EH (cell line): ENCODE results near the gene ZFYVE26.
A peak's percentile ranks its signal among the peaks of the same experiment; 100 is the strongest.
"Not testable (repeated sequence)": the region's sequence is repeated elsewhere in the genome, so short reads cannot be mapped to it uniquely, and the experiment has no call there.

Experiments
- DNase-seq: peaks from one replicate; pipeline ENCODE4 v3.0.0-alpha.2; 2015; ENCODE audit warnings: low read depth

The ZFYVE26 gene

DNA sequence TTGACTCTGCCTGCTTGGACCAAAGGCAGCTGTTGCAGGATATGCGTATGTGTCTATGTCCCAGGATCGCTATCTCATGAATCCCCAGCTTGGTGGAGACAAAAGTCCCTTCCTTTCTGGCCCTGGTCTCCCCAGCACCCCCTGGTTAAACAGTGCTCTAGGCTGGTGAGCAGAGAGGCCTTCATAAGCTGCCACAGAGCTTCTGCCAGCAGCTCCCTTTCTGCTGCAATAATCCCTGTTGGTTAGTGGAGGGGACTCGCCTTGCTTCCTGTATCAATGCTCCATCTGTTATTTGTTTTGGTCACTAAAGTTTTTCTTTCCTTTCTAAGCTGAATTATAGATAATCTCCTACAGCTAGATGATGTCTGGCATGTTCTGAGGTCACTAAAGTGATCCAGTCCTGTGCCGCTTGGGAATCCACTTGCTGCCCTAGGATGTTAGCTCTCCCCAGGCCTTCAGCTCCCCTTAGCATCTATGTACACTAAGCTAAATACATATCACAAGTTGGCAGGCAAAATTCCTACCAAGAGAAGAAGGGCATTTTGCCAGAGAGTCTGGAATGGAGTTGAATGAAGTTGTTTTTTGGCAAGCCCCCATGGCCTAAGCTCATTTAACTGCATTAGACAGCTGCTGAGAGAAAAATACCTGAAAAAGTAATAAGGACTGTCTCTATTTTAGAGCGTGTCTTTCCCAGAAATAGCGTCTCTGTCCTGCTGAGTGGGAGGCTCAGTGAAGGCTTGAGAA is 66.9 kb downstream of the ZFYVE26 start:
- DNase-seq: no peak

- no peak for DNase-seq
Observed at GRCh38 chr14:67748312-67748711, 68.1 kb downstream of the ZFYVE26 start.

- DNase-seq: no peak
Observed at GRCh38 chr14:67746927-67747326, 69.5 kb downstream of the ZFYVE26 start.

GRCh38 chr14:67744046-67744445 is 72.3 kb downstream of the ZFYVE26 start:
- no peak for DNase-seq

DNA sequence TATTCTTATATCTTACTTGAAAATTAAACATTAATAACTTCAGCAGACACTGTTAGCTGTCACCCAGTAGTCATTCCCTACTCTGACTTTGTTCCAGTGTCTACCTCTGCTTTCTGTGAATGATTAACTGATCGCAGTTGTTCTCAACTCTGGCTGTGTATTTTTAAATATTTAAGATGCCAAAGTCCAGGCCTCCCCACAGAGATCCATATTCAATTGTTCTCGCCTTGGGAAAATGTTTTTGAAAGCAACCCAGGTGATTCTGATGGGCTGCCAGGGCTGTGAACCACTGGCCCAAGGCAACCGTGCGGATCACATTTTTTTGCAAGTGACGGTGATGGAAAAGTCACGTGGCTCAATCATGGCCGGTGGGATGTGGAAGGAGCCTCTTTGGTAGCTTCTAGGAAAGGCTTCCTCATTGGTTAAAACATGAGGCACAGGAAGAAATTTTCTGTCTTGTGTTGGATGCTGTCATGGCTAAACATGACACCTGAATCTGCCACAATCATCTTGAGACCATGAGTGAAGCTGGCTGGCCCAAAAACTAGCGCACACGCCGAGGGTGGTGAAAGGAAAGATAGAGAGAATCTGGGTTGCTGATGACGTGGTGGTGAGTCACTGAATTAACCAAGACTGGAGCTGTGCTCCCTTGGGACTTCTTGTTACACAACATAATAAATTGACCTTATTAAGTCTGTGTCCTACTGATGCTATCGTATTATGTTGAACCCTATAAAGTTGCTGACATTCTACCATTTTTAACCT is 77.5 kb downstream of the ZFYVE26 start:
- DNase-seq: peak; percentile 90

DNA sequence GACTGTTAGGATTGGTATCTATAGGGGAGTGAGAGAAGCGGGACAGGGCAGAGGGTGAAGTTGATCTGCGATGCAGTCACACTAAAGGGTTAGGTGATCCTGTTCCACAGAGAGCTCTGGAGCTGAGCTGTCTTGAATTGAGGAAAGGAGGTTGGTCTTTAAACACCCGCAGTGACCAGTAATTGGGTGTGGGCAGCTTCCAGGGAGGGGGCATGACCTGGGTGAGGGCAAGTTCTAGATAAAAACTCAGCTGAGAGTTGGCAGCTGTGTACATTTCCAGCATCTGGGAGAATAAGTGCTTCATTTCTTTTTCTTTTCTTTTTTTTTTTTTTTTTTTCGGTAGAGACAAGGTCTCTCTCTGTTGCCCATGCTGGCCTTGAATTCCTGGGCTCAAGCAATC is 79.6 kb downstream of the ZFYVE26 start:
- no peak for DNase-seq

GRCh38 chr14:67735336-67736147 is 80.8 kb downstream of the ZFYVE26 start:
- no peak for DNase-seq

DNA sequence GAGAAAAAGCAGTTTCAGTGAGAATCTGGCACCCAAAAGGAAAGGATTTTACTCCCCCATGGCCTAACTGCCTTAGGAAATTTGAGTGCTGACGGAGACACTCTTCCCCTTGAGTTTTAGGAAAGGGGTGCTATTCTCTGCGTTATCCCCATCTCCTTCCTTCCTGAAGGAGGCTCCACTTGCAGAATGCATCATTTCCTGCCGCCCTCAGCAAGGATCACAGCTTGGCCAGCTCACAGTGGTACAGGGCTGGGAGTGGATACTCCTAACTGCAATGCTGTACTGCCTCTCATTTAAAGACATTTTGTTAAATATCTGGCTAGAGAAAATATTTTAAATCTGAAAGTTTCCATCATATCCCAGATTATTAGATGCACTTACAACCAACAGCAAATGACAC is 81.7 kb downstream of the ZFYVE26 start:
- peak; percentile 9 for DNase-seq

- DNase-seq: no peak
Observed at GRCh38 chr14:67733616-67734015, 82.8 kb downstream of the ZFYVE26 start.

GRCh38 chr14:67729072-67729885 is 87.1 kb downstream of the ZFYVE26 start:
- no peak for DNase-seq

DNA sequence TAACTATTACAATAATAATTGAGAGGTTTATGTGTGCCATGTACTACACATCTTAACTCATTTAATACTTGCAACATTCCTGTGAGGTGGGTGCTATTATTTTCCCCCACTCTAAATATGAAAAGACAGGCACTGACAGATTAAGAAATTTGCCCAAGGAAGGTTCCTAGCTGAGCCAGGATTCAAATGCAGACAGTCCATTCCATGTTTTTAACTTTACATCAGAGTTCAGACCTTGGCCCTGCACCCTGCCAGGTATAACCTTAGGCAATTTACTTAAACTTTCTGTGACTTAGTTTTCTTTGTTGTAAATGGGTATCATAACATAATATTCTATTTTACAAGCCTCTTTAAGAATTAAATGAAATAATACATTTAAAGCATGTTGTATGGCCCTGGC is 88.1 kb downstream of the ZFYVE26 start:
- no peak for DNase-seq

- no peak for DNase-seq
Observed at GRCh38 chr14:67727361-67727760, 89.0 kb downstream of the ZFYVE26 start.

GRCh38 chr14:67725171-67725570 is 91.2 kb downstream of the ZFYVE26 start:
- no peak for DNase-seq

DNA sequence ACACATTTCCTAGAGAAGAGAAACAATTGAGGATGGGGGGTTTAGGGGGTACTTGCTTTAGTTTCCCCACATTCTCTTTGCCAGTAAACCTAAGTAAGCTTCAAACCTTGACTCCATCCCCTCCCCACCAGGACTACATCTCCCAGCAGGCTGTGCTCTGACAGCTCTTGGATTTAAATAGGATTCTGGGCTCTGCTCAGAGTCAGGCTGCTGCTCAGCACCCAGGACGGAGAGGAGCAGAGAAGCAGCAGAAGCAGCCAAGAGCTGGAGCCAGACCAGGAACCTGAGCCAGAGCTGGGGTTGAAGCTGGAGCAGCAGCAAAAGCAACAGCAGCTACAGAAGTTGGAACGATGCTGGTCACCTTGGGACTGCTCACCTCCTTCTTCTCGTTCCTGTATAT is 94.1 kb downstream of the ZFYVE26 start:
- DNase-seq: peak; percentile 43

GRCh38 chr14:67721875-67722274 is 94.5 kb downstream of the ZFYVE26 start:
- no peak for DNase-seq

DNA sequence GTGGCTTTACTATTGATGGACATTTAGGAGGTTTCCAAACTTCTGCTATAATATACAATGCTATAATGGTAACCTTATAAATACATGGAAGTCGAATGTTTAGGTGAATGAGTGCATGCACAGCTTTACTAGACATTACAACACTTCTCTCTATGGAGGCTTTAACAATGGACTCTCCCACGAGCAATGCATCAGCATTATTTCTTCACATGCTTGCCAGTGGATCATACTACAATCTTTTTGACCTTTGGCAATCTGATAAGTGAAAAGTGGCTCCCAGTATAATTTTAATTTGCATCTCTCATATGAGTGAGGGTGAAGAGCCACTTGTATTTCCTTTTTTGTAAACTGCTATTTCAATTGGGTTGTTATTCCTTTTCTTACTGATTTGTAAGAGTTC is 96.5 kb downstream of the ZFYVE26 start:
- no peak for DNase-seq

GRCh38 chr14:67719385-67719784 is 97.0 kb downstream of the ZFYVE26 start:
- DNase-seq: not testable (repeated sequence)

GRCh38 chr14:67718265-67718664 is 98.1 kb downstream of the ZFYVE26 start:
- no peak for DNase-seq

- no peak for DNase-seq
Observed at GRCh38 chr14:67717048-67717447, 99.3 kb downstream of the ZFYVE26 start.

DNA sequence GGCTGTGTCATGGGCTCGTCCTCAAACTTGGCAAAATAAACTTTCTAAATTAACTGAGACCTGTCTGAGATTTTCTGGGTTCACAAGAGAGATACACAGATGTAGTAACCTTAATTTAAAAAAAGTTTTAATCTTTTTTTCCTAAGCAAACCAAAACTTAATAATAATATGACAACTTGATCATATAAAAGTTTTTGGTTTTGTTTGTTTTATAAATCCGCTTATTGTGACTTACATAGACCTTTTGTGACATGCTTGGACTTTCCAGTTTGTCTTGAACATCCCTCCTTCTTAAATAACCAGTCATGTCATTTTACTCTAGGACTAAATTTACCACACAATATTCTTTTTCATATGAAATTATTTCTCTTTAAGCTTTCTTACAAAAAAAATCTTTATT is 106.2 kb downstream of the ZFYVE26 start:
- DNase-seq: no peak

GRCh38 chr14:67709796-67710195 is 106.6 kb downstream of the ZFYVE26 start:
- DNase-seq: not testable (repeated sequence)

GRCh38 chr14:67709346-67709745 is 107.0 kb downstream of the ZFYVE26 start:
- not testable (repeated sequence) for DNase-seq
